Measurements from ENCODE around the gene SLC45A1. TPM values are rescaled to one million over a fixed set of nuclear protein-coding genes. Genes with fewer than 3 reads are reported as not detected.

Gene SLC45A1
- total RNA-seq, 4 donors from 2014 or later: 0.84 to 4.1 (median 2.7) TPM

DNA sequence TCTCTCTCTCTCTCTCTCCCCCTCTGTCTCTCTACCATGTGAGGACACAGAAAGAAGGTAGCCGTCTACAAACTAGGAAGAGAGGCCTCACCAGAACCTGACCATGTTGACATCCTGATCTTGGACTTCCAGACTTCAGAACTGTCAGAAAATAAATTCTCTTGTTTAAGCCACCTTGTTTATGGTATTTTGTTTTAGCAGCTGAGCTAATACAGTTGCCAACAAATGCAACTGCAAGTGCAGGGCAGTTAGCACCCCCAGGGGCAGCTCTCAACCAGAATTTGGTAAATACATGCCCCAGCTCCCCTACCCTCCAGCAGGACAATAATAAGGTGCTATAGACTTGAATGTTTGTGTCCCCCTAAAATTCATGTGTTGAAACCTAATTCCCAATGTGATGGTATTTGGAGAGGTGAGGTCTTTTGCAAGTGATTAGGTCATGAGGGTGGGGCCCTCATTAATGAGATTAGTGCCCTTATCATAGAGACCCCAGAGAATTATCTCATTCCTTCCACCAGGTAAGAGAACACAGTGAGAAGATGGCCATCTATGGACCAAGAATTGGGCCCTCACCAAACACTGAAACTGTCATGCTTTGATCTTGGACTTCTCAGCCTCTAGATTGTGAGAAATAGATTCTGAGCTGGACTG is 6.7 kb upstream of the SLC45A1 start:
- DNase-seq (ENCODE audit: low spot score) (no peak), ATAC-seq (ENCODE audit: low FRiP score) (no peak)
- TF ChIP-seq, protein P1, sequence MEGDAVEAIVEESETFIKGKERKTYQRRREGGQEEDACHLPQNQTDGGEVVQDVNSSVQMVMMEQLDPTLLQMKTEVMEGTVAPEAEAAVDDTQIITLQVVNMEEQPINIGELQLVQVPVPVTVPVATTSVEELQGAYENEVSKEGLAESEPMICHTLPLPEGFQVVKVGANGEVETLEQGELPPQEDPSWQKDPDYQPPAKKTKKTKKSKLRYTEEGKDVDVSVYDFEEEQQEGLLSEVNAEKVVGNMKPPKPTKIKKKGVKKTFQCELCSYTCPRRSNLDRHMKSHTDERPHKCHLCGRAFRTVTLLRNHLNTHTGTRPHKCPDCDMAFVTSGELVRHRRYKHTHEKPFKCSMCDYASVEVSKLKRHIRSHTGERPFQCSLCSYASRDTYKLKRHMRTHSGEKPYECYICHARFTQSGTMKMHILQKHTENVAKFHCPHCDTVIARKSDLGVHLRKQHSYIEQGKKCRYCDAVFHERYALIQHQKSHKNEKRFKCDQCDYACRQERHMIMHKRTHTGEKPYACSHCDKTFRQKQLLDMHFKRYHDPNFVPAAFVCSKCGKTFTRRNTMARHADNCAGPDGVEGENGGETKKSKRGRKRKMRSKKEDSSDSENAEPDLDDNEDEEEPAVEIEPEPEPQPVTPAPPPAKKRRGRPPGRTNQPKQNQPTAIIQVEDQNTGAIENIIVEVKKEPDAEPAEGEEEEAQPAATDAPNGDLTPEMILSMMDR (IDR thresholded peaks at IDR 0.05): no peak

DNA sequence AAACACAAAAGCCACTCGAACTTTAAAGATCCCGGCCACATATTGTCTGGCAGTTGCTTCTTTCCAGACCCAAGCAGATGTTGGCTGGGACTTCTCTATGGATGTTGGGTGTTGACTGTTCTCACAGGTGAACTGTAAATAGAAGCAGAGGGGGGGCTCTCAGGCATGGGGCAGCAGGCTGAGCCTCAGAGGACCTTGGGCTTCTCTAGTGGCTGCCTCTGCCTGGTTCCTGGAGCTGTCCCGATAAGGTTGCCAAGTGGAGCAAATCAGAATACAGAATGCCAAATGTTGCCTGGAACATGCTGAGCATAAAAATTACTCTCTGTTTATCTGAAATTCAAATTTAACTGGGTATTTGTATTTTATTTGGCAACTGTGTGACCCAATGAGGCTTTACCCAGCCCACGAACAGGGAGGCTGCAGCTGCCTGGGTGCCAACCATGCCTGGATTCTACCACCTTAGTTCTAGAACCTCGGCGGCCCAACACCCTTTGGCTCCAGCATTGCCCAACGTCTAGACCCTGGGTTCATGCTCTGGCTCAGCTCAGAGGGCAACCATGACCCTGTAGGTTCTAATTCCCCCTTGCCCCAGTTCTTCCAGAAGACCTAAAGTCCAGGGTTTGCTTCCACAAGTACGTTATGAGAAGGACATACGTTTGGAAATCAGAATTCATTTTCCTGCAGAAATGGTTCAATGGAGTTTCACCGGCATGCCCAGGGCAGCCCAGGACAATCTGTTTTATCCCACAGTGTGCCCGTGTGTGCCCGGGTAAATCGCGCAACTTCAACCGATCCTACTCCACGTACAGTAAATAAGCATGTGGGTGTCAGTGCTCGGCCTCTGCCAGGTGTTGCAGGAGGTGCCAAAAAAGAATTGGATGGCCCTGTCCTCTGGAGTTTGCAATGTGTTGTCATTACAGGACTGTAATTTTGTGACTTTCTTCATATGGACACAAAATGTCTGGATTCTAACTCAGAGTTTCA is 5.4 kb upstream of the SLC45A1 start:
- TF ChIP-seq, protein P1 (IDR thresholded peaks at IDR 0.05): no peak
- ATAC-seq (ENCODE audit: low FRiP score): no peak
- DNase-seq (ENCODE audit: low spot score): no peak

DNA sequence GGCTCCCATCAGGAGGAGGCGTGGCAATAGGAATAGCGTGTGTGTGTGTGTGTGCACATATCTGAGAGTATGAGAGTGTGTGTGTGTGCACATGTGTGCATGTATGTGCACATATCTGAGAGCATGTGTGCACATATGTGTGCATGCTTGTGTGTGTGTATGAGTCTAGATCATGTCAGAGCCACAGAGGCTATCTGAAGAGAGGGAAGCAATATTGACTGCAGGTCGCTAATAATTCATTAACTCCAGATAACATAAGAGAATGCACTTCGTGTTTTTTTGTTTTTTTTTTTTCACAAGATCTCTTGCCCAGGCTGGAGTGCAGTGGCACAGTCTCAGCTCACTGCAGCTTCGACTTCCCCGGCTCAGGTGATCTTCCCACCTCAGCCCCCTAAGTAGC is 4.7 kb upstream of the SLC45A1 start:
- no peak for ATAC-seq (ENCODE audit: low FRiP score)
- TF ChIP-seq, protein P1 (IDR thresholded peaks at IDR 0.05): no peak
- no peak for DNase-seq (ENCODE audit: low spot score)

DNA sequence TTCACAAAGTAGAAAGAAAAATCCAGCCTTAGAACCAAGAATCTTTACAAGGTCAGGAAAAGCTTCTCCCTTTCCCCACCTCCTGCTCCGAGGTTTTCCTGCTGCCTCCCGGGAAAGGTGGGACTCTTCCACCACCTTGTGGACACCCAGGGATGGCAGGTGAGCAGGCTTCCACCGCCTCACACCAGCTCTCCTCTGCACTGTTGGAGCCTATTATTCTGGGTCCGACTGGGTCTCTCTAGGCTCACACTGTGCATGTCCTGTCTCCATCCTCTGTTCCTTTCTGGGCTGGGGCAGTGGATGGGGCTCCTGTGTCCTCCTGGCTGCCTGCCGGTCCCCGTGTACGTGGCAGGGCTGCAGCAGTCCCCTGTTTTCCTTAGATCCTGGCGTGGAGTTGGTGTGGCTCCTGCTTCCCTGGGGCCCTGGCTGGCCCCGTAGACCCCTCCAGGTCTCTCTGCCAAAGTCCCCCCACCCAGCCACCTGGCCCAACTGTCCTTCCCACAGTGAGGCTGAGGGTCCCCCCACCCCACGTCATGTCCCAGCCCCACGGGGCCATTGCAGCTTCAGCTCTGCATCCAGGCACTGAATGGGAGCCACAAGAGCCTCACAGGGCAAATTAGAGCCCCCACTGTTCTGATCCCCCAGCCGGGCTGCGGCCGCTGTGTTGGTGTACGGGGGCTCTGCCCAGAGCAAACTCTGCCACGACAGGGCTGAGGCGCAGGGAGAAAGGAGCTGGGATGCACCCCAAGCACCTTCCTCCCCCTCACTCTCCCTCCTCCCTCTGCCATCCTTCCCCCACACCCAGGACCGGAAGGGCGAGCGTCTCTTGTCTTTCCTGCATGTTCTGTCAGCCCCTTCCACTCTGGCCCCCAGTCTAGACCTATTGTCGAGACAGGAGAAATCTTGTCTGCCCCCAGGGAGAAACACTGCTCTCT is 3.3 kb upstream of the SLC45A1 start:
- TF ChIP-seq, protein P1 (IDR thresholded peaks at IDR 0.05): peak in 2 of 3 donors; percentile 53 to 90
- DNase-seq (ENCODE audit: low spot score) (peak; percentile 45), ATAC-seq (ENCODE audit: low FRiP score) (peak; percentile 69)

DNA sequence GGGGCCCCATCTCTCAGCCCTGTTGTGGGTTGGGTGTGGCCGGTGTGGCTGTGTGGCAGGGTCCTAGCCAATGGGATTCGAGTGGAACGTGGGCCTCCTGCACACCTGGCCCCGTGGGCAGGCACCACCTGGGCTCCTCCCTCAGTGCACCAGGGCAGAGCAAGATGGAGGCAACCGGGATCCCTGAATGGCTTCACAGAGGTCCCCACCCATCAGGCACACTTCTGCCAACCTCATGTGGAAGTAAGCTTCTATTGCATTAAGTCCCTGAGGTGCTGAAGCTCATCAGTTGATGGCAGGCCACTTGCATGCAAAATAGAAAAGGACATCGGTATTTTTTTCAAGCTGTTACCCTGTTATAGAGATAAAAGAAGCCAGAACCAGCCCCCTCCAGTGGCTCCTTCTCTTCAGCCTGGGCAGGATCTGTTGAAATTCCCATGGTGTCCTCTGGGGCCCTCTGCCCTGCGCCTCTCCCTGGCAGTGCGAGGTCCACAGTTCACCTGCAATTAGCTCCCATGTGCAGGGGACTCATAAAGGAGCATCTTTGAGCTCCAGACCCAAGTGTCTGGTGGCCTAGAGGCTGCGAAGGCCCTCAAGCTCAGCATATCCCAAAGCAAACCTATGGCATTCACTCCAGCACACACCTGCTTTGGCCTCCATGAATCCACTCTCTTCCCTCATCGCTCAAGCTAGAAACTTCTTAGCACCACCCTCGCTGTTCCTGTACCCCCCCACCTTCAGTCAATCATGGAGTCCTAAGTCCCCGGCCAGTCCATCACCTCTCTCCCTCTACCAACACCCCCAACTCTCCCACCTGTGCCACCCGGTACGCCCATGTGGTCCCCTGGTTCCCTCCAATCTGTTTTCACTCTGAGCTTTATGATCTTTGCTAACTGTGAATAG is 2.1 kb upstream of the SLC45A1 start:
- ATAC-seq (ENCODE audit: low FRiP score) (no peak), DNase-seq (ENCODE audit: low spot score) (no peak)
- TF ChIP-seq, protein P1 (IDR thresholded peaks at IDR 0.05): no peak

DNA sequence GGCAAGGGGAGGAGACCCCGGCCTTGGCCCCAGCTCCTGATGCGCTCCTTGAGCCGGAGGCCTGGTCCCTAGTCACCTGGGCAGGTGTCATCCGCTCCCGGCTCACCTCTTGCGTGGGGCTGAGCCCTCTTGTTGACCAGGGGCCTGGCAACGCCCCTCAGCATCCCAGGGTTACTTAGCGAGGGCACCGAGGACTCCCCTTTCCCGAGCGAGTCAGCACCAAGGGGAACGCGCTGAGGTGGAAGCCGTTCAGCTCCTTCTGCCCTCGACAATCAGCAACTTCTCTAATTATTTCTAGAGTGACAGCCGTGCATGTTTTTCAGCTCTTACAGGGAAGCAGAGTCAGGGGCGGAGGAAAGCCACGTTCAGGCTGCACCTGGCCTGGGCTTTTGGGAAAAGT is 522 bp downstream of the SLC45A1 start:
- no peak for ATAC-seq (ENCODE audit: low FRiP score)
- TF ChIP-seq, protein P1 (IDR thresholded peaks at IDR 0.05): no peak
- no peak for DNase-seq (ENCODE audit: low spot score)
